Activated CD8-positive, alpha-beta memory T cell treated with anti-CD3 and anti-CD28 coated beads, Interleukin-2, amount 10 ng/mL, durations not matched to agents 7 days and 5 days (primary cell): Measurements from ENCODE around the gene RASSF8. TPM values are rescaled to one million over a fixed set of nuclear protein-coding genes. Genes with fewer than 3 reads are reported as not detected.

Experiments
- ATAC-seq: fragments of 150-1000 bp; cut with Tn5 transposase; one replicate; pipeline ENCODE4 v1.10.0; 2021; ENCODE audit warnings: moderate library complexity
- CTCF ChIA-PET: fragments of 350-600 bp; sonication (Branson Sonifier 250); formaldehyde crosslinking; loops from one replicate; lab custom pipeline; 2021; ENCODE audit warnings: antibody characterized with exemption; lab: Charles Lee
- DNase-seq: peaks from one replicate; pipeline ENCODE4 v3.0.0-alpha.2; 2020
- H3K27ac Mint-ChIP-seq: one replicate; pipeline ENCODE4 v1.8.0; 2021; ENCODE audit warnings: mild to moderate bottlenecking, mixed read lengths
- H3K27me3 Mint-ChIP-seq: one replicate; pipeline ENCODE4 v1.8.0; 2021; ENCODE audit warnings: mixed read lengths
- H3K36me3 Mint-ChIP-seq: one replicate; pipeline ENCODE4 v1.8.0; 2021; ENCODE audit warnings: mild to moderate bottlenecking, mixed read lengths
- H3K4me1 Mint-ChIP-seq: one replicate; pipeline ENCODE4 v1.8.0; 2021; ENCODE audit warnings: mixed read lengths
- H3K4me3 Mint-ChIP-seq: one replicate; pipeline ENCODE4 v1.8.0; 2021; ENCODE audit warnings: mild to moderate bottlenecking, moderate library complexity, mixed read lengths
- H3K9me3 Mint-ChIP-seq: one replicate; pipeline ENCODE4 v1.8.0; 2022; ENCODE audit warnings: low read depth, mixed read lengths
- total RNA-seq, 2 experiments: library from RNA; stranded (reverse); gene quantifications; one replicate each; pipeline ENCODE4 v1.2.3, GENCODE V29; 2021

RASSF8 gene
- total RNA-seq, 2 experiments from 2014 or later, result 1.4 to 1.5 TPM

DNA sequence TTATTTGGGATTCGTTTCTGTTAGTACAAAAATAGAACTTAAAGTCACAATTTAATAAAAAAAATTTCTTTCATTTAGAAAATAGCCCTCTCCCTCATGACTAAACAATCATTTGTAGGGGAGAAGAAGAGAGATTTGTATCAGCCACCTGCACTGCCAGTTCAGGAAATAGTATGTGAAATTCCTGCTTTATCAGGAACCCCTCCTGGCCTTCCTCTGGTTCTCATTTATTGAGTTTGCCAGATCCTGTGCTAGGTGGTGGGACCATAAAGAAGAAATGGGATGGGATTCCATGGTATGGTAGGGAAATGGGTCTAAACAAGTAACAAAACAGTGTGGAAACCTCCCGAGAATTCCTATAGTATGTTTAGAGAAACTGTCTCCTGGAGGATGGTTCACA lies 30.0 kb downstream of the RASSF8 start:
- no peaks in the 10 kb centered on the region for H3K36me3 Mint-ChIP-seq
- no peaks in the 10 kb centered on the region for H3K4me1 Mint-ChIP-seq
- H3K27ac Mint-ChIP-seq, result no peak overlapping the region
- peaks cover 7% of the 10 kb centered on the region for H3K27me3 Mint-ChIP-seq
- H3K9me3 Mint-ChIP-seq, result no peaks in the 10 kb centered on the region
- ATAC-seq, result no peak
- DNase-seq, result no peak
- CTCF ChIA-PET, result no interaction called here
- no peak overlapping the region for H3K4me3 Mint-ChIP-seq

DNA sequence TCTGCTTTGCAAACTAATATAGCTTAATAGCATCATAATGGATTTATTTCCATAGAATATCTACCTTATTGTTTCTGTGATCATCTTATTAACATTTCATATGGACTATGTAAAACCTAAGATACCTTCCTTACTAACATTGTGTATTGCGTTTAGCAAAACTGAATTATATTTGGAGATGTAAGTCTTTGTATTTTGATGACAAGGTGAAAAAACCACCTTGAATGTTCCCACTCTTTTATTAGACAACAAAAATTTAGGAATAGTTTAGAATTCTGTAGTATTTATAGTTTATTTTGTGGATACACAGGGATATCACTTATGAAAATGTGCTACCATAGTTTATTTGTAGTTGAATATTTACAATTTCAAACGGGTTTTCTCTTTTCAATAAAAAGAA lies 32.0 kb downstream of the RASSF8 start:
- CTCF ChIA-PET, result no interaction called here
- Mint-ChIP-seq H3K9me3 (no peaks in the 10 kb centered on the region), H3K27me3 (peaks cover 12% of the 10 kb centered on the region), H3K4me1 (no peaks in the 10 kb centered on the region), H3K27ac (no peak overlapping the region), H3K4me3 (no peak overlapping the region), H3K36me3 (no peaks in the 10 kb centered on the region)
- ATAC-seq, result no peak
- DNase-seq, result no peak

DNA sequence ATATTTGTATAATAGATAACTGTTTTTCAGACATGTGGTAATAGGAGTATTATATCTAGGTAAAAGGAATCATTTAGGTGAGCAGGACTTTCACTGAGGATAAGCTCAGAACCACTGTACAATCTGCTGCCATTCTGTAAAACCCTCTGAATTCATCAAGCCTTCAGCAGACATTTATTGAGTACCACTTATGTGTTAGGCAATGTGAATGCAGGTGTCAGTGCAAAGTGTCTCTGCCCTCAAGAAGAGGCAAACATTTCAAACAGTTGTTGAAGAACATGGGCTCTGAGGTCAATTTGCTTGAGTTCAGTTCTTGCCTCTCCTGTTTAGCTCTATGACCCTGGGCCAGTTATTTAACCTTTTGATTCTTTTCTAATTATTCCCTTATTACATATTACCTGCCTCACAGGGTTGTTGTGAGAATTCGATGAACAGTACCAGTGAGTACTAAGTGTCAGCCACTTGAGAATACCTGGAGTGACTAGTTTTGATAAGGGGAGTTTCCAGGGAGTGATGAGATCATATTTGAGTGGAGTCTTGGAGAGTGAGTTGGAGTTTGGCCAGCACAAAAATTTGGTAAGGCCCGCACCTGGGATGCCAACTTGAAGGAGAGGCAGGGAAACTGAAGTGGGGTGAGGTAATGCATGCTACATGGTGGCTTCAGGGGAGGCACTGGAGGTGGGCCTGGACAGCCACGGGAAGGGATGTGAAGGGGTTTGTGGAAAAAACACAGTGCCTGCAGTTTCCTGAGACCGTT lies 33.7 kb downstream of the RASSF8 start:
- DNase-seq (no peak), ATAC-seq (no peak)
- CTCF ChIA-PET, result no interaction called here
- H3K4me3 Mint-ChIP-seq, result no peak overlapping the region
- H3K9me3 Mint-ChIP-seq, result no peaks in the 10 kb centered on the region
- H3K27me3 Mint-ChIP-seq, result peaks cover 16% of the 10 kb centered on the region
- no peaks in the 10 kb centered on the region for H3K36me3 Mint-ChIP-seq
- no peak overlapping the region for H3K27ac Mint-ChIP-seq
- no peaks in the 10 kb centered on the region for H3K4me1 Mint-ChIP-seq

DNA sequence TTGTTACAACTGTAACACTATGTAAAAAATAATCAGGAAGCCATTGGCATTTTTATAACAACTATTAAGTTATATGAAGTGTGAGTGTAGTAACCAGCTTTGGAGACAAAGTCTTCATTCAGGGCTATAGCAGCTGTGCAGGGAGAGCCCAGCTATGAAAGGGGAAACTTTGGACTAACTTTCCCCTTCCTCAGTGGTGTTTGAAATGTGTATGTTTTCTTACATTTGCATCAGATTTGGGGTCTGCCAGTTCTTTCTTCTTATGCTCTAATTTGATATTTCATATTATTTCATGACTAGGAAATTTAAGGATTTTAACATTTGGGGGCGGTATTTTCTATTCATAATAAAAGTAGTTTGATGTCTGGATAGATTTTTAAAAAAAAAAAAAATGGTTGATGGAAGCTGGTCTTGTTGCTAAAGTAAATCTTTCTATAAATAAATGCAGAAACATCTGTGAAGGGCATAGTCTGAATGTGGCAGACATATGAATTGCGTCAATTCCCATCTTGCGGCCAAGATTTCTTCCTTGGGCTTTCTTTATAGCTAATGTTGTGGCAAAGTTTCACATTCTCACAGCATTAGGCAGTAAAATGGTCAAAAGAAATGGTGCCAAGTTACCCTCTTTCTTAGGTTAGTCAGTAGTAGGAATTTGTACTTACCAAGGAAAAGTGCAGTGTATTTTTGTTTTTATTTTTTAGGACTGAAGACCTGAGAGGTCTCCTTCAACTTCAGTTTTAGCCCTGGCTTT lies 35.6 kb downstream of the RASSF8 start:
- Mint-ChIP-seq H3K9me3 (no peaks in the 10 kb centered on the region), H3K36me3 (no peaks in the 10 kb centered on the region), H3K27me3 (peaks cover 16% of the 10 kb centered on the region), H3K4me1 (no peaks in the 10 kb centered on the region), H3K27ac (no peak overlapping the region), H3K4me3 (no peak overlapping the region)
- DNase-seq, result no peak
- ATAC-seq, result no peak
- CTCF ChIA-PET, result no interaction called here

DNA sequence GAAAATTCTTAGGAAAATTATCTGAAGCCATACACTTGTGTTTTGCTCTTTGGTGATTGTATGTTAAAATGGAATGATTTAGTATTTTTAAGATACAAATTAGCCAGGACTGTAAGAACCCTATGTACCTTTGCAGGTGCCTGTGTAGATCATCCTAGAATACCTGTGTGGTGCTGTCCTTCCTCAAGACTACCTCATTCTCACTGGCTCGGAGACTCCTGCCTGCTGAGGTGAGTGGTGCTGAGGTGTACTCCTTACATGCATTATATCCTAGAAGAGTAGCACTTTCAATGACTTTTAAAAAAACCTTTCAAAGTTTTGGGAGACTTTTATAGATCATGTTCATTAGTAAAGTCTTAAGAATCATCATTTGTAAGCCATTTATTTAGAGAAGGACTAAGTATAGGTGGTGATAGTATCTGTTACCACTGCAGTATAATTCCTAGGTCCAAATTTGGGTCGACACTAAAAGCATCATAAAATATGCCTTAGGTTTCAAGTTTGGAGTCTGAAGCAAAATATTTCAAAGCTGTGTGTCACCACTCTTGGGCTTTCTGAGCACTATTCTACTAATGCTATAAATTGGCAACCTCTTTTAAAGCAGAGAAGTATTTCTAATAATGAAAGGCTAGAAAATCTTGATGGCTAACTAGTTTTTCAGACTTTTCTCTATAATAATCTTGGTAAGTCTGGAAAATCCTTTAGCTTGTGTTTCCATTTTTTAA lies 36.6 kb downstream of the RASSF8 start:
- no peaks in the 10 kb centered on the region for H3K36me3 Mint-ChIP-seq
- no peak overlapping the region for H3K4me3 Mint-ChIP-seq
- ATAC-seq, result no peak
- peaks cover 16% of the 10 kb centered on the region for H3K27me3 Mint-ChIP-seq
- no peak for DNase-seq
- CTCF ChIA-PET, result no interaction called here
- H3K9me3 Mint-ChIP-seq, result no peaks in the 10 kb centered on the region
- no peak overlapping the region for H3K27ac Mint-ChIP-seq
- no peaks in the 10 kb centered on the region for H3K4me1 Mint-ChIP-seq

DNA sequence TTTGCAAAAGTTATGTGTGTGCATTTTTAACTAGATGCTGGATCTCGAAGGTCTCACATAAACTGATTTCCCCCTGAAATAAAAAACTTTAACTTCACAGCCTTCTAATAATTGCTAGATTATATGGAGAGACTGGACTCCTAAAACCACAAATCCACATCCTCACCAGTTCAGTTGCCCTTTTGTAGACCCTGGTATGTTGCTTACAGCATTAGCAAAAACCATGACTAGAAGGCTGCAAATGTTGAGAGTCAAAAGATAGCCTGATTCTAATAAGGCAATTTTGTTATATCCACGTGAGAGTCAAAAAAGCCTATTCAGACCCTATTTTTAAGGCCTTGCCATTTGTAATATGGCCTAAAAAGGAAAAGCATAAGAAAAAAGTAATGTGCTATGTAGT lies 37.4 kb downstream of the RASSF8 start:
- no peaks in the 10 kb centered on the region for H3K36me3 Mint-ChIP-seq
- H3K4me3 Mint-ChIP-seq, result no peak overlapping the region
- H3K9me3 Mint-ChIP-seq, result no peaks in the 10 kb centered on the region
- H3K27me3 Mint-ChIP-seq, result peaks cover 16% of the 10 kb centered on the region
- CTCF ChIA-PET, result no interaction called here
- ATAC-seq, result no peak
- DNase-seq, result no peak
- H3K4me1 Mint-ChIP-seq, result no peaks in the 10 kb centered on the region
- no peak overlapping the region for H3K27ac Mint-ChIP-seq

DNA sequence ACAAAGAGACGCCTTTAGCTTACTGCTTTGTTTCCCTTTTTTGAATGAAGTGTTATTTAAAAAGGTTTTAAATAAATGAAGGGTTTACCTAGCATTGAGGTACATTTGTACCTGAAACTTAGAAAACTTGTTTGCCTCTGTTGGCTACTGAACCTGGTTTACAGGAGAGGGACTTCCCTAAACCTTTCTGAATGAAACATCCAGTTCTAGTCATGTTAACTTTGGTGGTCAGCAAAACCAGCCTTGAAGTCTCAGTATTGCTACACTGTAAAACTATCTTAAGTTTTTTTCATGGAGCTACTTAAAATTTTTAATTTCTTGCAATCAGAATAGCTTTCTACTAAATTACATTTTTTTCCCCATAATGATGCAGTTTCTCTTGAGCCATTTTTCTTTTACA lies 38.2 kb downstream of the RASSF8 start:
- Mint-ChIP-seq H3K27ac (no peak overlapping the region), H3K36me3 (no peaks in the 10 kb centered on the region), H3K4me1 (no peaks in the 10 kb centered on the region), H3K4me3 (no peak overlapping the region), H3K27me3 (peaks cover 16% of the 10 kb centered on the region), H3K9me3 (no peaks in the 10 kb centered on the region)
- ATAC-seq, result no peak
- CTCF ChIA-PET, result no interaction called here
- DNase-seq, result no peak

DNA sequence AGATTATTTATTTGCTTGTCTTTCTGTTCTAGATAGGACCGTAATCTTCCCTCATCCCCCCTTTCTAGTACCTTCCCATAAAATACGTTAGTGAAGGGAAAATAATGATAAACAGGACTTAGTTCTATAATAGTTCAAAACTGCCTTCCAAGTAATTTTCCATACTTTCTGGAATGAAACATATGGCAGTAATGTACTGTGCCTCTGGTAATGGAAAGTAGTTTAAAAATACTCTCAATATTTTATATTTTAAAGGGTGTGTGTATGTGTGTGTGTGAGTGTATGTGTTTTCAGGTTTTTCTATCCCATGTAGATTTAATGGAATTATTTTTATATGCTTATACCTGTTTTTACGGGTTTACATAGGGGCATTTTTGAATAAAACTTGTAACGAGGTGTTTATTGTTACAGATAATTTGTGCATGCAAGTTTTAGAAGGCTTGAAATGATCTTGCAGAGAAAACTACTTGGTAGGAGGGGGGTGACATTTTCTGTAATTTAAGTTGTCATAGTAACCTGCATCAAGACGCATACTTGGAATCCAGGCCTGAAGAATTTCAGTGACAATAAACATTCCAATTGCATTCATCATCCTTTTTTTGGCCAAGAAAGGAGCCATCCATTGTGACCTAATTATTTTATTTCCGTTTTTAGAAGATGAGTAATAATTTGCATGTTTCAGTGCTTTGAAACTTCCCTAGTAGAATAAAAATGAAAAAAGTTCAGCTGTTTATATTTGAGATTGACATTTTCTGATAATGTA lies 38.9 kb downstream of the RASSF8 start:
- Mint-ChIP-seq H3K27me3 (peaks cover 13% of the 10 kb centered on the region), H3K4me3 (no peak overlapping the region), H3K27ac (no peak overlapping the region), H3K36me3 (no peaks in the 10 kb centered on the region), H3K9me3 (no peaks in the 10 kb centered on the region), H3K4me1 (no peaks in the 10 kb centered on the region)
- DNase-seq (no peak), ATAC-seq (no peak)
- CTCF ChIA-PET, result no interaction called here

DNA sequence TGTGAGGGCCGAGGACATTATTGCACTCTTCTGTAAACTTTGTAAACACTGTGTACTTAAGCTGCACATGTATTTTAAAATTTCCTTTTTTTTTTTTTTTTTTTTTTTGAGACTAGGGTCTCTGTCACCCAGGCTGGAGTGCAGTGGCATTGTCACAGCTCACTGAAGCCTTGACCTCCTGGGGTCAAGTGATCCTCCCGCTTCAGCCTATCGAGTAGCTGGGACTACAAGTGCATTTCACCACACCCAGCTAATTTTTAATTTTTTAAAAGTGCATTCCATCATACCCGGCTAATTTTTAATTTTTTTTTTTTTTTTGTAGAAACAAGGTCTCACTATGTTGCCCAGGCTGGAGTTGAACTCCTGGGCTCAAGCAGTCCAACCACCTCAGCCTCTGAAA lies 42.4 kb downstream of the RASSF8 start:
- ATAC-seq (no peak), DNase-seq (no peak)
- Mint-ChIP-seq H3K9me3 (peaks cover 4% of the 10 kb centered on the region), H3K36me3 (no peaks in the 10 kb centered on the region), H3K27me3 (peaks cover 1% of the 10 kb centered on the region), H3K4me3 (no peak overlapping the region), H3K27ac (no peak overlapping the region), H3K4me1 (no peaks in the 10 kb centered on the region)
- CTCF ChIA-PET, result no interaction called here

DNA sequence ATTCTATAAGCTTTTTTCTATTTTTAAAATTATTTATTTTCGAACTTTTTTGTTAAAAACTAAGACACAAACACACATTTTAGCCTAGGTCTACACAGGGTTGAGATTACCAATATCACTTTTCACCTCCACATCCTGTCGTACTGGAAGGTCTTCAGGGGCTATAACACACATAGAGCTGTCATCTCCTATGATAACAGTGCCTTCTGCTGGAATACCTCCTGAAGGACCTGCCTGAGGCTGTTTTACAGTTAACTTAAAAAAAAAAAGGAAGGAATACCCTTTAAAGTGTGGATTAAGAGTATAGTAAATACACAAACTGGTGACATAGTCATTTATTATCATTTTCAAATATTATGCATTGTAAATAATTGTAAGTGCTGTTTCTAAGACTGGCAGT lies 43.0 kb downstream of the RASSF8 start:
- H3K4me3 Mint-ChIP-seq, result no peak overlapping the region
- peaks cover 4% of the 10 kb centered on the region for H3K9me3 Mint-ChIP-seq
- no peaks in the 10 kb centered on the region for H3K27me3 Mint-ChIP-seq
- CTCF ChIA-PET, result no interaction called here
- no peaks in the 10 kb centered on the region for H3K36me3 Mint-ChIP-seq
- H3K27ac Mint-ChIP-seq, result no peak overlapping the region
- no peak for ATAC-seq
- no peak for DNase-seq
- H3K4me1 Mint-ChIP-seq, result no peaks in the 10 kb centered on the region

DNA sequence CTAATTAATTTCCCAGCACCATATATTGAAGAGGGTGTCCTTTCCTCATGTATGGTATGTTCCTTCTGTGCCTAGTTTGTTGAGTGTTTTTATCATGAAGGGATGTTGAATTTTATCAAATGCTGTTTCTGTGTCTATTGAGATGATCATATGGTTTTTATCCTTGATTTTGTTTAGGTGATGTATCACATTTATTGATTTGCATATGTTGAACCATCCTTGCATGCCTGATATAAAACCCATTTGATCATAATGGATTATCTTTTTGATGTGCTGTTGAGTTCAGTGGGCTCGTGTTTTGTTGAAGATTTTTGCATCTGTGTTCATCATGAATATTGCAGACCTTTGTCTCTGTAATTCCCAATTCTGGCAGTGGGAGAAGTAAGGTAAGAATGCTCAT lies 44.6 kb downstream of the RASSF8 start:
- Mint-ChIP-seq H3K36me3 (no peaks in the 10 kb centered on the region), H3K27me3 (no peaks in the 10 kb centered on the region), H3K4me3 (no peak overlapping the region), H3K27ac (no peak overlapping the region), H3K4me1 (no peaks in the 10 kb centered on the region), H3K9me3 (peaks cover 4% of the 10 kb centered on the region)
- CTCF ChIA-PET, result no interaction called here
- no peak for DNase-seq
- ATAC-seq, result no peak

DNA sequence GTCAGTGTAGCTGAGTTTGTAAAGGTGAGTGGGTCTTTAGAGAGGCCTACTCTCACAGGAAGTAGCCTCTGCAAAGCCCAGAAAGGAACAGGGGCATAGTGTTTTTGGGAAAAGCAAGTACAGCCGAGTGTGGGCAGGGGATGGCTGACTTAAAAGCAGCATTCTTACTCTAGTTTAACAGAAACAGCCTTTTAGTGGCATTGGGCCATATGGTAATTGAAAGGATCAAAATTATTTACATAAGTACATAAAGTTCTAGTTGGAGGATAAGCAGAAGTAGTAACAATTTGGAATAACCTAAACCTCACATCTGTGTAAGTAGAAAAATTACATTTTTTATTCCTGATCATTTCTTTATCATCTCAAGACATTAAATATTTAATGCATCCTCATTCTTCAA lies 49.1 kb downstream of the RASSF8 start:
- ATAC-seq (no peak), DNase-seq (no peak)
- CTCF ChIA-PET, result no interaction called here
- H3K36me3 Mint-ChIP-seq, result no peaks in the 10 kb centered on the region
- peaks cover 4% of the 10 kb centered on the region for H3K9me3 Mint-ChIP-seq
- H3K27me3 Mint-ChIP-seq, result peaks cover 5% of the 10 kb centered on the region
- no peak overlapping the region for H3K27ac Mint-ChIP-seq
- no peak overlapping the region for H3K4me3 Mint-ChIP-seq
- no peaks in the 10 kb centered on the region for H3K4me1 Mint-ChIP-seq

DNA sequence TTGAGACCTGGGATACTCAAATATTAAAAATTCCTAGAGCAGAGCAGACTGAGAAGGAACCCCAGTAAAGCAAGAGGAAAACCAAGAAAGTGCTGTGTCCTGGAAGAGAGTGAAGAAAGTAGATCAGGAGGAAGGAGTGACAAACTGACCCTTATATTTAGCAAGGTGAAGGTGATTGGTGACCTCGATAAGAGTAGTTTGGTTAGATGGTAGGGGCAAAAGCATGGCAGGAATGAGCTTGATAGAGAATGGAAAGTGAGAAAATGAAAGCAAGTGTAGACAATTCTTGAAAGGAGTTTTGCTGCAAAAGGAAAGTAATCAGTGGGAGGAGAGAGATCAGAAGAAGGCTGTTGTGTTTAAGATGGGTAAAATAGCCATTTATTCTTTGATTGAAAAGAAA lies 51.1 kb downstream of the RASSF8 start:
- no peaks in the 10 kb centered on the region for H3K9me3 Mint-ChIP-seq
- no peaks in the 10 kb centered on the region for H3K36me3 Mint-ChIP-seq
- CTCF ChIA-PET, result no interaction called here
- H3K27ac Mint-ChIP-seq, result no peak overlapping the region
- DNase-seq, result no peak
- peaks cover 5% of the 10 kb centered on the region for H3K27me3 Mint-ChIP-seq
- H3K4me1 Mint-ChIP-seq, result no peaks in the 10 kb centered on the region
- no peak overlapping the region for H3K4me3 Mint-ChIP-seq
- ATAC-seq, result no peak
